Hepatocyte (in vitro differentiated cells): Measurements from ENCODE around the gene MYOD1. TPM values are rescaled to one million over a fixed set of nuclear protein-coding genes. Genes with fewer than 3 reads are reported as not detected.

ENCODE experiments used
- DNase-seq: peaks from one replicate; pipeline ENCODE4 v3.0.0-alpha.2; 2016; ENCODE audit warnings: low spot score
- H2AFZ ChIP-seq: fragments of 200-600 bp; sonication (generic); 2 replicates; pipeline ENCODE4 v1.6.0; 2016; ENCODE audit warnings: antibody characterized with exemption, mild to moderate bottlenecking
- H3K27ac ChIP-seq: fragments of 200-600 bp; sonication (generic); 2 replicates; pipeline ENCODE4 v1.5.1; 2016; ENCODE audit warnings: mild to moderate bottlenecking
- H3K27me3 ChIP-seq: fragments of 200-600 bp; sonication (generic); 2 replicates; pipeline ENCODE4 v1.6.1; 2016
- H3K36me3 ChIP-seq: fragments of 200-600 bp; sonication (generic); replicated peaks from 2 replicates; pipeline ENCODE4 v1.5.1; 2016; ENCODE audit warnings: low read depth; ENCODE audit not compliant: insufficient read depth
- H3K4me1 ChIP-seq: fragments of 200-600 bp; sonication (generic); 2 replicates; pipeline ENCODE4 v1.5.1; 2016; ENCODE audit warnings: mild to moderate bottlenecking, moderate library complexity; ENCODE audit not compliant: insufficient read depth
- H3K4me2 ChIP-seq: fragments of 200-600 bp; sonication (generic); 2 replicates; pipeline ENCODE4 v1.6.0; 2016
- H3K4me3 ChIP-seq: fragments of 200-600 bp; sonication (generic); 2 replicates; pipeline ENCODE4 v1.5.1; 2016; ENCODE audit warnings: mild to moderate bottlenecking
- H3K79me2 ChIP-seq: fragments of 200-600 bp; sonication (generic); 2 replicates; pipeline ENCODE4 v1.6.0; 2017; ENCODE audit warnings: mild to moderate bottlenecking
- H3K9me2 ChIP-seq: fragments of 200-600 bp; sonication (generic); replicated peaks from 2 replicates; pipeline ENCODE4 v1.6.0; 2017; ENCODE audit warnings: mild to moderate bottlenecking; ENCODE audit not compliant: insufficient read depth
- H3K9me3 ChIP-seq: fragments of 200-600 bp; sonication (generic); 2 replicates; pipeline ENCODE4 v1.5.1; 2016; ENCODE audit warnings: low read depth, mild to moderate bottlenecking
- H4K20me1 ChIP-seq: fragments of 200-600 bp; sonication (generic); 2 replicates; pipeline ENCODE4 v1.6.0; 2016; ENCODE audit warnings: mild to moderate bottlenecking; ENCODE audit not compliant: insufficient read depth, poor library complexity, severe bottlenecking
- CTCF ChIP-seq: fragments of 200-600 bp; sonication (generic); IDR thresholded peaks from 2 replicates; pipeline ENCODE4 v1.5.1; 2016; ENCODE audit warnings: antibody characterized with exemption, mild to moderate bottlenecking; ENCODE audit not compliant: poor library complexity
- EZH2 ChIP-seq: fragments of 200-600 bp; sonication (generic); IDR thresholded peaks from 2 replicates; pipeline ENCODE4 v1.6.1; 2016; ENCODE audit warnings: antibody characterized with exemption, mild to moderate bottlenecking, borderline replicate concordance
- EZH2phosphoT487 ChIP-seq: fragments of 200-600 bp; sonication (generic); IDR thresholded peaks from one replicate; pipeline ENCODE4 v1.6.1; 2018; ENCODE audit warnings: antibody characterized with exemption, mild to moderate bottlenecking, low read depth, moderate library complexity; ENCODE audit not compliant: unreplicated experiment, severe bottlenecking
- WGBS: methylation state at CpG from one replicate; pipeline ENCODE4 v1.1.6; 2016; ENCODE audit warnings: low lambda C conversion rate; ENCODE audit errors: missing lambda C conversion rate; 5-methylcytosine and 5-hydroxymethylcytosine counted together
- polyA plus RNA-seq: library from polyadenylated mRNA; unstranded; fragments of >200 nt; fragmentation: Nextera tagmentation; extraction: Ambion mirVana; gene quantifications from 2 replicates; pipeline ENCODE4 v1.2.1, GENCODE V29; 2016
- total RNA-seq: library from RNA; depleted of rRNA; stranded (reverse); fragments of >200 nt; gene quantifications from 2 replicates; pipeline ENCODE4 v1.2.3, GENCODE V29; 2014

The MYOD1 gene
- total and polyA plus RNA-seq, 2 experiments from 2014 or later, result not detected

DNA sequence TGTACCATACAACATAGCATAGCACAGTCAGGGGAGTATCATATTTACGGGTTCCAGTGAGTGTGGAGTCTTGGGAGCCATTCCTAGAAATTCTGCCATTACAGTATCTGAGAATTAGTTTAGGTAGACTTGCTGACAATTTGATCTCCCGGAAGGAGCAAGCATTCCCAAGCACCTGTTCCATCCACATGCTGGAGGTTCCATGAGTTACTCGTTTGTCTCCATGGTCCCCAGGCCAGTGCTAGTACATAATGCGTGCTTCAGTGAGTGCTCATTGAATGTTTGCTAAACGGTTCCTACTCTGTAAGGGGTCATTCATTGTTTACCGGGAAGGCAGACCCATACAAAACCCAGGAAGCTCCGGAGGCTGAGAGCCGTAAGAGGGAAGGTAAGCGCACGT is 27.4 kb upstream of the MYOD1 start:
- no peak overlapping the region for H3K27ac ChIP-seq
- no peak overlapping the region for H2AFZ ChIP-seq
- H3K36me3 ChIP-seq, result no peaks in the 10 kb centered on the region
- H3K4me1 ChIP-seq, result no peaks in the 10 kb centered on the region
- no peaks in the 10 kb centered on the region for H3K9me2 ChIP-seq
- H3K79me2 ChIP-seq, result no peaks in the 10 kb centered on the region
- H3K9me3 ChIP-seq, result no peaks in the 10 kb centered on the region
- 58% methylated on average over 10 of the region's 10 CpGs for WGBS
- DNase-seq, result no peak
- peaks cover 69% of the 10 kb centered on the region for H3K27me3 ChIP-seq
- TF ChIP-seq EZH2phosphoT487 (no peak), EZH2 (no peak), CTCF (no peak)
- no peak overlapping the region for H3K4me2 ChIP-seq
- H4K20me1 ChIP-seq, result no peaks in the 10 kb centered on the region
- H3K4me3 ChIP-seq, result no peak overlapping the region

DNA sequence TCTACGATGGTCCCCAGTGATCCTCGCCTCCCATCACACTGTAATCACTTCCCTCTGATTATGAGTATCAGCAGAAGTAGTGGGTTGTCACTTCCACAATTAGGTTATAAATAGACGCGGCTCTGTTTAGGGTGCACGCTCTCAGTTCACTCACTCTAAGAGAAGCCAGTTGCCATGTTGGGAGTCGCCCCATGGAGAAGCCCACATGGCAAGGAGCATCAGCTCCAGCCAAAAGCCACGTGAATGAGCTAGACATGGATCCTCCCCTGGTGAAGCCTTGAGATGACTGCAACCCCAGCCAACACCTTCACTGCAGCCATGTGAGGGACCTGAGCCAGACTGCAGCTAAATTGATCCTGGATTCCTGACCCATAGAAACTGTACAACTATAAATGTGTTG is 26.4 kb upstream of the MYOD1 start:
- Histone ChIP-seq H3K27ac (no peak overlapping the region), H3K27me3 (peaks cover 78% of the 10 kb centered on the region), H4K20me1 (no peaks in the 10 kb centered on the region), H3K36me3 (no peaks in the 10 kb centered on the region), H2AFZ (no peak overlapping the region), H3K4me1 (no peaks in the 10 kb centered on the region), H3K9me3 (no peaks in the 10 kb centered on the region), H3K4me3 (no peak overlapping the region), H3K79me2 (no peaks in the 10 kb centered on the region), H3K9me2 (no peaks in the 10 kb centered on the region), H3K4me2 (no peak overlapping the region)
- no peak for DNase-seq
- TF ChIP-seq CTCF, result no peak
- TF ChIP-seq EZH2, result no peak
- no peak for TF ChIP-seq EZH2phosphoT487
- 88% methylated on average over 7 of the region's 7 CpGs for WGBS

DNA sequence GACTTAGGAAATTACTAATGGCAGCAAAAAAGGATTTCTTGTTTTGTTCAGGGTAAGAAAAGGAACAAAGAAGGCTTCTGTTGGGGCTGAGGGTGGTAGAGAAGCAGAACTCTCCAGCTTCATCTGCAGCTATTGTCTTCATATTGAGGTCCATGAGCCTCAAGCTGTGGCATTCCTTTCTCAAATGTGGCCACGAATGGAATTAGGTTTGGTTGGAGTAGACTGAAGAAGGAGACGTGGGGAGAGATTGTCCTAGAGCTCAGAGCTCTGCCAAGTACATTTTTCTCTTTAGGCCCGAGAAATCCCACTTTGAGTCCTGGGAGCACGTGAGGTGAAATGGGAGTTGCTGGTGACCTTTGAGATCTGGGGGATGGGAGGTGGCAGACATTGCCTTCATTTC is 25.8 kb upstream of the MYOD1 start:
- Histone ChIP-seq H3K79me2 (no peaks in the 10 kb centered on the region), H3K4me1 (no peaks in the 10 kb centered on the region), H3K36me3 (no peaks in the 10 kb centered on the region), H2AFZ (no peak overlapping the region), H3K27me3 (peaks cover 78% of the 10 kb centered on the region), H3K4me3 (no peak overlapping the region), H3K9me2 (no peaks in the 10 kb centered on the region), H3K27ac (no peak overlapping the region), H3K9me3 (no peaks in the 10 kb centered on the region), H4K20me1 (no peaks in the 10 kb centered on the region), H3K4me2 (no peak overlapping the region)
- no peak for TF ChIP-seq EZH2
- TF ChIP-seq EZH2phosphoT487, result no peak
- no peak for TF ChIP-seq CTCF
- 76% methylated on average over 4 of the region's 4 CpGs for WGBS
- DNase-seq, result no peak
